H1 (cell line): ENCODE results near the gene FNIP2. TPM values are rescaled to one million over a fixed set of nuclear protein-coding genes. Genes with fewer than 3 reads are reported as not detected.

Experiments
- CTCF ChIA-PET: fragments of 300-600 bp; sonication (Branson Sonifier 250); formaldehyde crosslinking; loops from one replicate; lab custom pipeline; 2021; ENCODE audit not compliant: partially characterized antibody; lab: Charles Lee
- POLR2A ChIA-PET: fragments of 300-600 bp; sonication (Branson Sonifier 250); formaldehyde crosslinking; loops from one replicate; lab custom pipeline; 2021; ENCODE audit warnings: inconsistent platforms; ENCODE audit not compliant: partially characterized antibody; lab: Charles Lee
- DNase-seq, 2 experiments: peaks; one replicate each; pipeline versions ENCODE4 v3.0.0 to v3.0.0-alpha.2; 2010 to 2022; ENCODE audit warnings: low spot score in 2 of 2, low read depth in 1 of 2, mixed read lengths in 1 of 2
- FAIRE-seq: peaks from 2 replicates; lab custom pipeline; 2011; peaks lifted over from hg19 to GRCh38; lab: Jason Lieb, UNC
- H2AFZ ChIP-seq: 2 replicates; pipeline ENCODE4 v1.8.1; 2012; ENCODE audit warnings: low read length, inconsistent platforms
- H2AK5ac ChIP-seq: 2 replicates; pipeline ENCODE4 v1.6.1; 2013; ENCODE audit warnings: low read depth, low read length
- H2BK120ac ChIP-seq: replicated peaks from 2 replicates; pipeline ENCODE3; 2013; ENCODE audit warnings: low read depth, low read length, inconsistent platforms
- H2BK12ac ChIP-seq: 2 replicates; pipeline ENCODE4 v1.6.1; 2013; ENCODE audit warnings: low read depth, low read length
- H2BK15ac ChIP-seq: 2 replicates; pipeline ENCODE4 v1.6.1; 2013; ENCODE audit warnings: low read length
- H2BK20ac ChIP-seq: 2 replicates; pipeline ENCODE4 v1.6.1; 2013; ENCODE audit warnings: low read length
- H2BK5ac ChIP-seq: 2 replicates; pipeline ENCODE4 v1.6.1; 2013; ENCODE audit warnings: low read depth, low read length
- H3K14ac ChIP-seq: 2 replicates; pipeline ENCODE4 v1.6.1; 2013; ENCODE audit warnings: inconsistent platforms; ENCODE audit not compliant: insufficient read length
- H3K18ac ChIP-seq: 2 replicates; pipeline ENCODE4 v1.6.1; 2013; ENCODE audit warnings: low read length; ENCODE audit errors: extremely low read depth
- H3K23ac ChIP-seq: 2 replicates; pipeline ENCODE4 v1.6.1; 2013; ENCODE audit warnings: inconsistent platforms; ENCODE audit not compliant: insufficient read length
- H3K23me2 ChIP-seq: 2 replicates; pipeline ENCODE4 v1.6.1; 2013; ENCODE audit warnings: low read depth, low read length
- H3K27ac ChIP-seq: 2 replicates; pipeline ENCODE4 v1.6.1; 2011; ENCODE audit warnings: low read depth, low read length, inconsistent platforms
- H3K27me3 ChIP-seq, 4 experiments: replicated peaks in 1 of 4; 1 replicate in 1 of 4; 2 replicates in 3 of 4; pipeline versions ENCODE4 v1.6.1 to v1.8.1; 2011 to 2013; ENCODE audit warnings: low read length in 3 of 4, mild to moderate bottlenecking in 3 of 4, inconsistent platforms in 2 of 4, mixed read lengths in 2 of 4, moderate library complexity in 1 of 4; ENCODE audit not compliant: control insufficient read depth in 3 of 4, insufficient read depth in 3 of 4; ENCODE audit errors: extremely low read depth in 1 of 4
- H3K36me3 ChIP-seq, 4 experiments: 2 replicates each; pipeline versions ENCODE4 v1.6.1 to v1.8.1; 2011 to 2013; ENCODE audit warnings: mild to moderate bottlenecking in 4 of 4, low read length in 3 of 4, moderate library complexity in 2 of 4, control low read depth in 1 of 4, inconsistent platforms in 1 of 4; ENCODE audit not compliant: insufficient read depth in 4 of 4, control insufficient read depth in 2 of 4
- H3K4ac ChIP-seq: replicated peaks from 2 replicates; pipeline ENCODE3; 2013; ENCODE audit warnings: low read length, low read depth, mixed read lengths, inconsistent platforms; ENCODE audit not compliant: insufficient read length
- H3K4me1 ChIP-seq, 4 experiments: replicated peaks in 1 of 4; 1 replicate in 1 of 4; 2 replicates in 3 of 4; pipeline versions ENCODE4 v1.6.1 to v1.8.1; 2011 to 2013; ENCODE audit warnings: low read length in 3 of 4, inconsistent platforms in 2 of 4, mixed read lengths in 1 of 4; ENCODE audit not compliant: insufficient read depth in 4 of 4, control insufficient read depth in 3 of 4
- H3K4me2 ChIP-seq, 2 experiments: 2 replicates each; pipeline versions ENCODE4 v1.6.1 to v1.8.1; 2011 to 2013; ENCODE audit warnings: low read depth in 2 of 2, low read length in 2 of 2, control low read depth in 1 of 2, inconsistent platforms in 1 of 2, mild to moderate bottlenecking in 1 of 2; ENCODE audit not compliant: insufficient read depth in 1 of 2
- H3K4me3 ChIP-seq, 4 experiments: fragments of 200-600, 300-600 bp in 1 of 4; sonication (generic), shearing (Covaris generic), sonication (Bioruptor Twin) in 1 of 4; 2 replicates each; pipeline versions ENCODE4 v1.5.1 to v1.8.1; 2011 to 2016; ENCODE audit warnings: low read length in 4 of 4, low read depth in 3 of 4, control low read depth in 2 of 4, inconsistent platforms in 2 of 4, mild to moderate bottlenecking in 2 of 4, mixed read lengths in 1 of 4, moderate library complexity in 1 of 4; ENCODE audit not compliant: insufficient read depth in 2 of 4; ENCODE audit errors: extremely low read depth in 1 of 4
- H3K56ac ChIP-seq: replicated peaks from 2 replicates; pipeline ENCODE3; 2013; ENCODE audit warnings: low read depth, mild to moderate bottlenecking, mixed read lengths, low read length, inconsistent platforms; ENCODE audit not compliant: insufficient read length
- H3K79me1 ChIP-seq: 2 replicates; pipeline ENCODE4 v1.6.1; 2013; ENCODE audit warnings: low read depth, low read length, control low read depth
- H3K79me2 ChIP-seq, 2 experiments: 2 replicates each; pipeline versions ENCODE4 v1.6.1 to v1.8.1; 2012 to 2013; ENCODE audit warnings: low read length in 2 of 2, mild to moderate bottlenecking in 2 of 2, inconsistent platforms in 1 of 2; ENCODE audit not compliant: insufficient read depth in 2 of 2, control insufficient read depth in 1 of 2
- H3K9ac ChIP-seq, 4 experiments: replicated peaks in 1 of 4; 1 replicate in 1 of 4; 2 replicates in 3 of 4; pipeline versions ENCODE4 v1.6.1 to v1.8.1; 2011 to 2013; ENCODE audit warnings: low read depth in 3 of 4, low read length in 3 of 4, control low read depth in 2 of 4, mild to moderate bottlenecking in 2 of 4, moderate library complexity in 2 of 4, inconsistent platforms in 1 of 4; ENCODE audit errors: extremely low read depth in 1 of 4
- H3K9me3 ChIP-seq, 2 experiments: 2 replicates each; pipeline versions ENCODE4 v1.6.1 to v1.8.1; 2012 to 2013; ENCODE audit warnings: mild to moderate bottlenecking in 2 of 2, moderate library complexity in 2 of 2, control low read depth in 1 of 2, inconsistent platforms in 1 of 2, low read depth in 1 of 2, low read length in 1 of 2, mixed read lengths in 1 of 2; ENCODE audit not compliant: insufficient read depth in 2 of 2
- H4K20me1 ChIP-seq, 2 experiments: replicated peaks in 1 of 2; 2 replicates each; pipeline versions ENCODE3 to v1.8.1; 2011 to 2013; ENCODE audit warnings: inconsistent platforms in 2 of 2, low read length in 2 of 2, mild to moderate bottlenecking in 1 of 2; ENCODE audit not compliant: insufficient read depth in 2 of 2, control insufficient read depth in 1 of 2
- H4K5ac ChIP-seq: 2 replicates; pipeline ENCODE4 v1.6.1; 2013; ENCODE audit warnings: low read length, low read depth, mixed read lengths, inconsistent platforms; ENCODE audit not compliant: insufficient read length
- H4K8ac ChIP-seq: 2 replicates; pipeline ENCODE4 v1.8.0; 2013; ENCODE audit warnings: mild to moderate bottlenecking, moderate library complexity, low read length, inconsistent platforms; ENCODE audit not compliant: insufficient read depth; ENCODE audit errors: extremely low read depth
- H4K91ac ChIP-seq: replicated peaks from 2 replicates; pipeline ENCODE3; 2013; ENCODE audit warnings: low read length, mixed read lengths, inconsistent platforms; ENCODE audit not compliant: insufficient read length
- ASH2L ChIP-seq: fragments of 200-600, 300-600 bp; sonication (generic); IDR thresholded peaks from one replicate; pipeline ENCODE4 v1.7.1; 2017; ENCODE audit warnings: low read length
- CHD2 ChIP-seq: IDR thresholded peaks from 2 replicates; pipeline ENCODE4 v1.6.1; 2012; ENCODE audit warnings: low read length, improper control_type of control experiment
- CREB1 ChIP-seq: IDR thresholded peaks from 2 replicates; pipeline ENCODE4 v1.6.1; 2012; ENCODE audit warnings: inconsistent platforms
- CTBP2 ChIP-seq: IDR thresholded peaks from 2 replicates; pipeline ENCODE4 v1.7.0; 2011; ENCODE audit warnings: borderline replicate concordance, mild to moderate bottlenecking, moderate library complexity, mixed read lengths, low read length; ENCODE audit not compliant: insufficient read depth, insufficient read length
- JUN ChIP-seq: IDR thresholded peaks from 2 replicates; pipeline ENCODE4 v1.6.1; 2011; ENCODE audit warnings: low read depth, mild to moderate bottlenecking, improper control_type of control experiment, low read length
- KDM1A ChIP-seq: fragments of 200-600, 300-600 bp; sonication (generic); IDR thresholded peaks from 2 replicates; pipeline ENCODE4 v1.7.1; 2016; ENCODE audit warnings: mild to moderate bottlenecking, low read length, borderline replicate concordance
- KDM4A ChIP-seq: IDR thresholded peaks from one replicate; pipeline ENCODE4 v1.7.1; 2012; ENCODE audit warnings: low read depth, mild to moderate bottlenecking, moderate library complexity, low read length, inconsistent platforms; ENCODE audit not compliant: severe bottlenecking
- NANOG ChIP-seq: IDR thresholded peaks from 2 replicates; pipeline ENCODE4 v1.6.1; 2011; ENCODE audit warnings: low read length, low read depth, mild to moderate bottlenecking, inconsistent platforms; ENCODE audit not compliant: insufficient read depth, poor library complexity, severe bottlenecking
- POU5F1 ChIP-seq: IDR thresholded peaks from 2 replicates; pipeline ENCODE4 v1.6.1; 2011; ENCODE audit warnings: low read depth, mild to moderate bottlenecking, low read length, moderate library complexity
- RFX5 ChIP-seq: IDR thresholded peaks from 2 replicates; pipeline ENCODE4 v1.6.1; 2011; ENCODE audit warnings: low read depth, low read length, improper control_type of control experiment, borderline replicate concordance
- RXRA ChIP-seq: IDR thresholded peaks from 2 replicates; pipeline ENCODE4 v1.6.1; 2011; ENCODE audit warnings: low read depth, mild to moderate bottlenecking, low read length, moderate library complexity; ENCODE audit not compliant: insufficient read depth
- USF2 ChIP-seq: IDR thresholded peaks from 2 replicates; pipeline ENCODE4 v1.6.1; 2011; ENCODE audit warnings: low read length, improper control_type of control experiment
- YY1 ChIP-seq: IDR thresholded peaks from 2 replicates; pipeline ENCODE4 v1.6.1; 2011; ENCODE audit warnings: low read depth, mild to moderate bottlenecking, low read length
- ZNF274 ChIP-seq: IDR thresholded peaks from 2 replicates; pipeline ENCODE4 v1.7.0; 2012; ENCODE audit warnings: low read length, borderline replicate concordance; ENCODE audit errors: extremely low read depth
- WGBS, 2 experiments: shearing (Covaris generic) in 1 of 2; methylation state at CpG; one replicate each; pipeline versions ENCODE4 v1.1.6 to v1.1.7; 2013 to 2015; ENCODE audit warnings: low lambda C conversion rate in 2 of 2, mixed read lengths in 2 of 2, inconsistent platforms in 1 of 2, low coverage in 1 of 2, missing lambda C conversion rate in 1 of 2; ENCODE audit not compliant: insufficient replicate concordance in 2 of 2, insufficient coverage in 1 of 2, insufficient read length in 1 of 2; ENCODE audit errors: extremely low coverage in 1 of 2, missing lambda C conversion rate in 1 of 2; 5-methylcytosine and 5-hydroxymethylcytosine counted together
- polyA plus RNA-seq, 7 experiments: library from polyadenylated mRNA; depleted of rRNA in 3 of 7; stranded (reverse) in 5 of 7; unstranded in 2 of 7; fragments of >200 nt in 5 of 7; fragments of 200-250 nt in 2 of 7; gene quantifications; 1 replicate in 5 of 7; 2 replicates in 1 of 7; 4 replicates in 1 of 7; pipeline versions ENCODE4 v1.2.1 to v1.2.3, GENCODE V29; 2011 to 2013; ENCODE audit warnings: missing spikeins in 2 of 7, mixed read lengths in 2 of 7
- total RNA-seq: library from RNA; stranded (reverse); fragmentation: NEBNext Ultra II Directional; extraction: Animal tissue kit (Norgen Biotek cat#: 25700); gene quantifications from 2 replicates; pipeline ENCODE4 v1.2.1, GENCODE V29; 2021

Gene FNIP2
- total and polyA plus RNA-seq, 2 of the 8 experiments (the other 6 are each of a cell fraction or from before 2014, with no cell fraction given): 4.0 to 13.0 TPM

GRCh38 chr4:158801677-158802076 lies 32.9 kb downstream of the FNIP2 start:
- Histone ChIP-seq H3K56ac (no peak overlapping the region), H4K5ac (no peak overlapping the region), H3K18ac (no peak overlapping the region), H3K9ac (no peak overlapping the region), H2BK120ac (no peak overlapping the region), H2AFZ (no peak overlapping the region), H4K8ac (no peak overlapping the region), H2BK5ac (no peak overlapping the region), H4K91ac (no peak overlapping the region), H3K27me3 (no peaks in the 10 kb centered on the region), H3K4me1 (peaks cover 0 to 4% (median 3%) of the 10 kb centered on the region in 4 experiments; a peak in 3 of 7 replicates), H3K23me2 (no peaks in the 10 kb centered on the region), H3K23ac (no peak overlapping the region), H3K4me3 (no peak overlapping the region), H2AK5ac (no peak overlapping the region), H3K4ac (no peak overlapping the region), H3K27ac (no peak overlapping the region), H3K79me1 (no peaks in the 10 kb centered on the region; the same call in 1 of the 2 replicates), H2BK12ac (no peak overlapping the region), H3K9me3 (no peaks in the 10 kb centered on the region), H2BK15ac (no peak overlapping the region), H3K14ac (no peak overlapping the region), H4K20me1 (peaks cover 0 to 1% of the 10 kb centered on the region in 2 experiments), H2BK20ac (no peak overlapping the region), H3K79me2 (peaks cover 0 to 4% of the 10 kb centered on the region in 2 experiments; a peak in 2 of 4 replicates), H3K4me2 (no peak overlapping the region), H3K36me3 (no peaks in the 10 kb centered on the region)
- 90% methylated on average over 3 of the region's 3 CpGs; no CpG with 5 or more reads in 1 of the 2 experiments for WGBS, 2 experiments
- CTCF ChIA-PET: no interaction called here
- DNase-seq (no peak), FAIRE-seq (no peak)
- POLR2A ChIA-PET: no interaction called here
- no peak for TF ChIP-seq USF2
- no peak for TF ChIP-seq RFX5
- TF ChIP-seq JUN: no peak
- TF ChIP-seq CHD2: no peak
- no peak for TF ChIP-seq YY1
- no peak for TF ChIP-seq RXRA
- no peak for TF ChIP-seq ZNF274
- no peak for TF ChIP-seq KDM4A
- no peak for TF ChIP-seq ASH2L
- no peak for TF ChIP-seq NANOG
- no peak for TF ChIP-seq CREB1
- no peak for TF ChIP-seq POU5F1
- no peak for TF ChIP-seq KDM1A
- no peak for TF ChIP-seq CTBP2
